Measurements from ENCODE around the gene CACNB2. TPM values are rescaled to one million over a fixed set of nuclear protein-coding genes. Genes with fewer than 3 reads are reported as not detected.

Gene CACNB2
- total and polyA plus RNA-seq, 7 experiments from 2014 or later, result 0.30 to 0.49 (median 0.48) TPM; not detected in 4

- no peaks in the 10 kb centered on the region for H3K4me1 ChIP-seq (ENCODE audit: control insufficient read depth in 2 of 2, insufficient read depth in 2 of 2, low read length in 2 of 2)
- intact Hi-C loops (cut with micrococcal nuclease), result no loop called here
- H3K9me3 Mint-ChIP-seq, result no peaks in the 10 kb centered on the region
- DNase-seq (no peak), ATAC-seq (no peak)
- H3K4me1 Mint-ChIP-seq, result no peaks in the 10 kb centered on the region
- H3K36me3 ChIP-seq (ENCODE audit: control insufficient read depth in 2 of 3, insufficient read depth in 3 of 3, low read length in 3 of 3), result no peaks in the 10 kb centered on the region
- H3K36me3 Mint-ChIP-seq, result no peaks in the 10 kb centered on the region
- H3K4me3 Mint-ChIP-seq, result no peak overlapping the region
- H3K4me3 ChIP-seq (ENCODE audit: low read length), result no peak overlapping the region
- no peak overlapping the region for H3K27ac ChIP-seq (ENCODE audit: low read depth, low read length)
- no peak overlapping the region for H3K27ac Mint-ChIP-seq
- no peaks in the 10 kb centered on the region for H3K9me3 ChIP-seq (ENCODE audit: control insufficient read depth in 2 of 3, low read length in 3 of 3)
- no peaks in the 10 kb centered on the region for H3K27me3 Mint-ChIP-seq
- ChIA-PET POLR2A (no interaction called here), CTCF (no interaction called here)
- no peaks in the 10 kb centered on the region for H3K27me3 ChIP-seq (ENCODE audit: control insufficient read depth in 2 of 2, insufficient read depth in 2 of 2, low read length in 2 of 2)
Observed at GRCh38 chr10:18223898-18224297, 83.7 kb downstream of the CACNB2 start.

GRCh38 chr10:18224626-18225445 lies 84.6 kb downstream of the CACNB2 start:
- no peak overlapping the region for H3K4me3 ChIP-seq (ENCODE audit: low read length)
- H3K27ac ChIP-seq (ENCODE audit: low read depth, low read length), result no peak overlapping the region
- no peaks in the 10 kb centered on the region for H3K36me3 ChIP-seq (ENCODE audit: control insufficient read depth in 2 of 3, insufficient read depth in 3 of 3, low read length in 3 of 3)
- Mint-ChIP-seq H3K36me3 (no peaks in the 10 kb centered on the region), H3K9me3 (no peaks in the 10 kb centered on the region), H3K27ac (no peak overlapping the region), H3K4me1 (no peaks in the 10 kb centered on the region), H3K27me3 (no peaks in the 10 kb centered on the region), H3K4me3 (no peak overlapping the region)
- H3K9me3 ChIP-seq (ENCODE audit: control insufficient read depth in 2 of 3, low read length in 3 of 3), result no peaks in the 10 kb centered on the region
- ATAC-seq, result no peak
- intact Hi-C loops (cut with micrococcal nuclease), result no loop called here
- no peaks in the 10 kb centered on the region for H3K4me1 ChIP-seq (ENCODE audit: control insufficient read depth in 2 of 2, insufficient read depth in 2 of 2, low read length in 2 of 2)
- no peak for DNase-seq
- no peaks in the 10 kb centered on the region for H3K27me3 ChIP-seq (ENCODE audit: control insufficient read depth in 2 of 2, insufficient read depth in 2 of 2, low read length in 2 of 2)
- CTCF ChIA-PET, result interaction anchor here (0.6 kb wide), 1 partner anchor 667 kb away, joined by 3 read pairs; no protein-coding TSS in a partner anchor
- POLR2A ChIA-PET, result no interaction called here

- Histone ChIP-seq H3K27me3 (ENCODE audit: control insufficient read depth in 2 of 2, insufficient read depth in 2 of 2, low read length in 2 of 2) (no peaks in the 10 kb centered on the region), H3K4me1 (ENCODE audit: control insufficient read depth in 2 of 2, insufficient read depth in 2 of 2, low read length in 2 of 2) (no peaks in the 10 kb centered on the region), H3K27ac (ENCODE audit: low read depth, low read length) (no peak overlapping the region), H3K36me3 (ENCODE audit: control insufficient read depth in 2 of 3, insufficient read depth in 3 of 3, low read length in 3 of 3) (no peaks in the 10 kb centered on the region), H3K4me3 (ENCODE audit: low read length) (no peak overlapping the region), H3K9me3 (ENCODE audit: control insufficient read depth in 2 of 3, low read length in 3 of 3) (no peaks in the 10 kb centered on the region)
- H3K9me3 Mint-ChIP-seq, result no peaks in the 10 kb centered on the region
- H3K4me3 Mint-ChIP-seq, result no peak overlapping the region
- H3K27ac Mint-ChIP-seq, result no peak overlapping the region
- intact Hi-C loops (cut with micrococcal nuclease), result no loop called here
- H3K36me3 Mint-ChIP-seq, result no peaks in the 10 kb centered on the region
- no peak for DNase-seq
- no peaks in the 10 kb centered on the region for H3K27me3 Mint-ChIP-seq
- ChIA-PET CTCF (no interaction called here), POLR2A (no interaction called here)
- no peaks in the 10 kb centered on the region for H3K4me1 Mint-ChIP-seq
- ATAC-seq, result no peak
Observed at GRCh38 chr10:18226336-18226735, 86.1 kb downstream of the CACNB2 start.

- DNase-seq, result no peak
- Mint-ChIP-seq H3K4me3 (no peak overlapping the region), H3K27ac (no peak overlapping the region), H3K36me3 (no peaks in the 10 kb centered on the region), H3K4me1 (no peaks in the 10 kb centered on the region), H3K27me3 (peaks cover 0 to 11% (median 4%) of the 10 kb centered on the region in 5 donors), H3K9me3 (no peaks in the 10 kb centered on the region)
- no peaks in the 10 kb centered on the region for H3K27me3 ChIP-seq (ENCODE audit: control insufficient read depth in 2 of 2, insufficient read depth in 2 of 2, low read length in 2 of 2)
- no peak for ATAC-seq
- H3K36me3 ChIP-seq (ENCODE audit: control insufficient read depth in 2 of 3, insufficient read depth in 3 of 3, low read length in 3 of 3), result no peaks in the 10 kb centered on the region
- H3K27ac ChIP-seq (ENCODE audit: low read depth, low read length), result no peak overlapping the region
- intact Hi-C loops (cut with micrococcal nuclease), result no loop called here
- ChIA-PET CTCF (no interaction called here), POLR2A (no interaction called here)
- H3K4me1 ChIP-seq (ENCODE audit: control insufficient read depth in 2 of 2, insufficient read depth in 2 of 2, low read length in 2 of 2), result no peaks in the 10 kb centered on the region
- no peaks in the 10 kb centered on the region for H3K9me3 ChIP-seq (ENCODE audit: control insufficient read depth in 2 of 3, low read length in 3 of 3)
- no peak overlapping the region for H3K4me3 ChIP-seq (ENCODE audit: low read length)
Observed at GRCh38 chr10:18229826-18230225, 89.6 kb downstream of the CACNB2 start.

GRCh38 chr10:18230794-18231193 lies 90.6 kb downstream of the CACNB2 start:
- no peaks in the 10 kb centered on the region for H3K4me1 ChIP-seq (ENCODE audit: control insufficient read depth in 2 of 2, insufficient read depth in 2 of 2, low read length in 2 of 2)
- H3K9me3 ChIP-seq (ENCODE audit: control insufficient read depth in 2 of 3, low read length in 3 of 3), result no peaks in the 10 kb centered on the region
- no peak overlapping the region for H3K27ac ChIP-seq (ENCODE audit: low read depth, low read length)
- no peaks in the 10 kb centered on the region for H3K36me3 ChIP-seq (ENCODE audit: control insufficient read depth in 2 of 3, insufficient read depth in 3 of 3, low read length in 3 of 3)
- ATAC-seq (no peak), DNase-seq (no peak)
- no peaks in the 10 kb centered on the region for H3K9me3 Mint-ChIP-seq
- POLR2A ChIA-PET, result no interaction called here
- CTCF ChIA-PET, result no interaction called here
- peaks cover 0 to 12% (median 4%) of the 10 kb centered on the region in 5 donors for H3K27me3 Mint-ChIP-seq
- H3K4me3 Mint-ChIP-seq, result no peak overlapping the region
- intact Hi-C loops (cut with micrococcal nuclease), result no loop called here
- H3K4me1 Mint-ChIP-seq, result no peaks in the 10 kb centered on the region
- H3K27me3 ChIP-seq (ENCODE audit: control insufficient read depth in 2 of 2, insufficient read depth in 2 of 2, low read length in 2 of 2), result no peaks in the 10 kb centered on the region
- no peaks in the 10 kb centered on the region for H3K36me3 Mint-ChIP-seq
- no peak overlapping the region for H3K27ac Mint-ChIP-seq
- no peak overlapping the region for H3K4me3 ChIP-seq (ENCODE audit: low read length)

GRCh38 chr10:18231480-18231879 lies 91.3 kb downstream of the CACNB2 start:
- Histone ChIP-seq H3K9me3 (ENCODE audit: control insufficient read depth in 2 of 3, low read length in 3 of 3) (no peaks in the 10 kb centered on the region), H3K4me3 (ENCODE audit: low read length) (no peak overlapping the region), H3K27me3 (ENCODE audit: control insufficient read depth in 2 of 2, insufficient read depth in 2 of 2, low read length in 2 of 2) (no peaks in the 10 kb centered on the region), H3K36me3 (ENCODE audit: control insufficient read depth in 2 of 3, insufficient read depth in 3 of 3, low read length in 3 of 3) (no peaks in the 10 kb centered on the region), H3K4me1 (ENCODE audit: control insufficient read depth in 2 of 2, insufficient read depth in 2 of 2, low read length in 2 of 2) (no peaks in the 10 kb centered on the region), H3K27ac (ENCODE audit: low read depth, low read length) (no peak overlapping the region)
- H3K4me1 Mint-ChIP-seq, result no peaks in the 10 kb centered on the region
- H3K36me3 Mint-ChIP-seq, result no peaks in the 10 kb centered on the region
- no peak overlapping the region for H3K27ac Mint-ChIP-seq
- H3K9me3 Mint-ChIP-seq, result no peaks in the 10 kb centered on the region
- no peak overlapping the region for H3K4me3 Mint-ChIP-seq
- ChIA-PET POLR2A (no interaction called here), CTCF (no interaction called here)
- no peak for DNase-seq
- intact Hi-C loops (cut with micrococcal nuclease), result no loop called here
- no peak for ATAC-seq
- peaks cover 0 to 16% (median 4%) of the 10 kb centered on the region in 5 donors for H3K27me3 Mint-ChIP-seq

GRCh38 chr10:18233775-18234174 lies 93.6 kb downstream of the CACNB2 start:
- no peaks in the 10 kb centered on the region for H3K9me3 Mint-ChIP-seq
- no peak for DNase-seq
- H3K36me3 Mint-ChIP-seq, result no peaks in the 10 kb centered on the region
- intact Hi-C loops (cut with micrococcal nuclease), result no loop called here
- Histone ChIP-seq H3K4me3 (ENCODE audit: low read length) (no peak overlapping the region), H3K4me1 (ENCODE audit: control insufficient read depth in 2 of 2, insufficient read depth in 2 of 2, low read length in 2 of 2) (no peaks in the 10 kb centered on the region), H3K27me3 (ENCODE audit: control insufficient read depth in 2 of 2, insufficient read depth in 2 of 2, low read length in 2 of 2) (no peaks in the 10 kb centered on the region), H3K36me3 (ENCODE audit: control insufficient read depth in 2 of 3, insufficient read depth in 3 of 3, low read length in 3 of 3) (no peaks in the 10 kb centered on the region), H3K9me3 (ENCODE audit: control insufficient read depth in 2 of 3, low read length in 3 of 3) (no peaks in the 10 kb centered on the region), H3K27ac (ENCODE audit: low read depth, low read length) (no peak overlapping the region)
- H3K27me3 Mint-ChIP-seq, result peaks cover 0 to 16% (median 4%) of the 10 kb centered on the region in 5 donors
- H3K4me1 Mint-ChIP-seq, result no peaks in the 10 kb centered on the region
- ChIA-PET CTCF (no interaction called here), POLR2A (no interaction called here)
- ATAC-seq, result no peak
- H3K27ac Mint-ChIP-seq, result no peak overlapping the region
- H3K4me3 Mint-ChIP-seq, result no peak overlapping the region

Measured in naive thymus-derived CD4-positive, alpha-beta T cell (primary cell).